ENCODE measurements around the gene PLCZ1.
"Not testable (repeated sequence)": the region's sequence is repeated elsewhere in the genome, so short reads cannot be mapped to it uniquely, and the experiment has no call there.

PLCZ1 gene, protein sequence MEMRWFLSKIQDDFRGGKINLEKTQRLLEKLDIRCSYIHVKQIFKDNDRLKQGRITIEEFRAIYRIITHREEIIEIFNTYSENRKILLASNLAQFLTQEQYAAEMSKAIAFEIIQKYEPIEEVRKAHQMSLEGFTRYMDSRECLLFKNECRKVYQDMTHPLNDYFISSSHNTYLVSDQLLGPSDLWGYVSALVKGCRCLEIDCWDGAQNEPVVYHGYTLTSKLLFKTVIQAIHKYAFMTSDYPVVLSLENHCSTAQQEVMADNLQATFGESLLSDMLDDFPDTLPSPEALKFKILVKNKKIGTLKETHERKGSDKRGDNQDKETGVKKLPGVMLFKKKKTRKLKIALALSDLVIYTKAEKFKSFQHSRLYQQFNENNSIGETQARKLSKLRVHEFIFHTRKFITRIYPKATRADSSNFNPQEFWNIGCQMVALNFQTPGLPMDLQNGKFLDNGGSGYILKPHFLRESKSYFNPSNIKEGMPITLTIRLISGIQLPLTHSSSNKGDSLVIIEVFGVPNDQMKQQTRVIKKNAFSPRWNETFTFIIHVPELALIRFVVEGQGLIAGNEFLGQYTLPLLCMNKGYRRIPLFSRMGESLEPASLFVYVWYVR

DNA sequence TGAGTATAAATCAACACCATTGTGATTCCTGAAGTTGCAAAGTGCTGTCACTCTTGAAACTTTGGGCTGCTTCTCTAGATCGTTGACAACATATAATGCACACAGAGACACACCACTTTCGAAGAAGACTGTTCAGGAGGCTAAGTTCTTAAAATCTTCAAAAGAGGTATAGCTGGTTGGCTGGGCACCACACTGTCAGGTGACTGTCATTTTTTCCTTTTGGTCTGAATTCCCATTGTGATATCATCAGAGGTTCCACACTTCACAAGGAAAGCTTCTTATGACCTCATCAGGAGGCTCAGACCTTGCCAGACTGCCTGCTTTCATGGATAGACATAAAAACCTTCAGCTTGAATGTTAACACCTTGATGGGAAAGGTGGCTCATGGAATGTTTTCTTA lies at the start of gene PLCZ1, which contains the start of gene CAPZA3:
PLCZ1 (minus strand) TSS at position 194 of the 400 bp plus-strand sequence. CDS start 641 bp downstream, outside the sequence.
CAPZA3 (plus strand) TSS at position 301 of the 400 bp plus-strand sequence. CDS start 150 bp downstream, outside the sequence.
- DNase-seq, result no peak

GRCh38 chr12:18785465-18785864 lies 47.7 kb upstream of the PLCZ1 start:
- not testable (repeated sequence) for DNase-seq

DNA sequence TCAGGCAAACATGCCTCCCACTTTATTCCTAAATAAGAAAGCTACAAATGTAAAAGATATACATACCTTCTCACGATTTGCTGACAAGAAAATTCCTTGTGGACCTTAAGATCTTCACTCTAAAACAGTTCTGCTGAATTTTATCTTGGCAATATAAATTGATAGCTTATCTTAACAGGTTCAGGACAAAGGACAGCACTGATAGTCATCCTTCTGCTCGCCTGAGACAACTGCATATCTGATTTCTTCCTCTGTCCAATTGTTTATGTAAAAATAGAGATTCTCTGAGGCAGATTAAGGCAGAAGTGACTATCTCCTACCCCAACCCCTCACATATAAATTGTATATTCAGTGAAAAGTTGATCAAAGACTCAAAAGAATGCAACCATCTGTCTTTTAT lies 45.0 kb upstream of the PLCZ1 start:
- no peak for DNase-seq

DNA sequence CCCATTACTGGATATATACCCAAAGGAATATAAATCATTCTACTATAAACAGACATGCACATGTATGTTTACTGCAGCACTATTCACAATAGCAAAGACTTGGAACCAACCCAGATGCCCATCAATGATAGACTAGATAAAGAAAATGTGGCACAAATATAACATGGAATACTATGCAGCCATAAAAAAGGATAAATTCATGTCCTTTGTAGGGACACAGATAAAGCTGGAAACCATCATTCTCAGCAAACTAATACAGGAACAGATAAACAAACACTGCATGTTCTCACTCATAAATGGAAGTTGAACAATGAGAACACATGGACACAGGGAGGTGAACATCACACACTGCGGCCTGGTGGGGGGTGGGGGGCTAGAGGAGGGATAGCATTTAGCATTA lies 28.7 kb upstream of the PLCZ1 start:
- not testable (repeated sequence) for DNase-seq

- no peak for DNase-seq
These were observed 17.5 kb upstream of the PLCZ1 start for GRCh38 chr12:18755341-18755740.

DNA sequence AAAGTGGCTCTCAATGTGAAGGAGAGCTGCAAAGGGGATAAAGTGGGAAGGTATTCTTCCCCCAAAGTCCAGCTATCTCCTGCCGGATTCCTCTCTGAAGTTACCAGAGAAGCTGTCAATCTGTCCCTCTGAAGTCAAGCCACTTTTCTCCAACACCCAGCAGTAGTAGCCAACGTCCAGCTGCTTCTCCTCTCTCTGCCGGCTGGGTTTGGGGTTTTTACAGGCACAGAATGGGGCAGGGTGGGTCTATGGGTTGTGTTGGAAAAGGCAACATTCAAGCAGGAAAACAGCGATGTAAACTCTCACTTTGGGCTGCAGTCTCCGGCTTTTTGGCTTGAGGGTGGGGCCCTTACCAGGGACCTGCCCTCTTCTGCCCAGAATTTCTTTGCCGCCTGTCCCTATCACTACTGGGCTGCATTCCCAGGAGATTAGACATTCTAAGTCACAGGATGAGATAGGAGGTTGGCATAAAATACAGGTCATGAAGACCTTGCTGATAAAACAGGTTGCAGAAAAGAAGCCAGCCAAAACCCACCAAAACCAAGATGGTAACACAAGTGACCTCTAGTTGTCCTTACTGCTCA lies 16.4 kb upstream of the PLCZ1 start:
- no peak for DNase-seq

DNA sequence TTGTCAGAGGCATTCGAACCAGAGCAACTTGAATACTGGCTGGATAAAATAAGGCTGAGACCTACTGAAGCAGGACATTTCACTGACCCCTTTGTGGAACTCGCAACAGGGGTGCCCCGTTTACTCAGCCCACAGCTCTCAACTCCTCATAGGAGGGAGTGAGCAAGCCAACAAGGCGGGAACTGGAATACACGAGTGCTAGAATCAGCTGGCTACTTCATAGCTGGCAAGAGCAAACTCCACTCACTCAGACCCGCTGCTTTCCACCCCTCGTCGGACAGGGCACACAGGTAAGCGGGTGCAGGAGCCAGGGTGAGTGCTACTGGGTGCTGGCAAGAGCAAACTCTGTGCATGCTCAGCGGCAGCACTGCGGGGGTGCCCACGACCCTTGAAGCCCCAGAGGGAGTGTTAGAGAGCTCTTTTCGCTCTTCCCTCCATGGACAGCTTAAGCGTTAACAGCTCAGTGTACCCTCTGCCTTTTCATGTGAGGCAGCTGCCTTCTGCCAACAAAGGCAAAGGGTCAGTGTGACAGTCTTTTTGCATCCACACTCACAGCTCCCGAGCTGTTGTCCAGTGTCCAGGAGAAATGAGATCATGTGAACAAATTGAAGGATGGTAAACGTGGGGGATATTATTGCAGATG lies 15.8 kb upstream of the PLCZ1 start:
- DNase-seq, result no peak

GRCh38 chr12:18752947-18753346 lies 15.1 kb upstream of the PLCZ1 start:
- no peak for DNase-seq

- DNase-seq, result no peak
These were observed 14.6 kb upstream of the PLCZ1 start for GRCh38 chr12:18752280-18752920.

DNA sequence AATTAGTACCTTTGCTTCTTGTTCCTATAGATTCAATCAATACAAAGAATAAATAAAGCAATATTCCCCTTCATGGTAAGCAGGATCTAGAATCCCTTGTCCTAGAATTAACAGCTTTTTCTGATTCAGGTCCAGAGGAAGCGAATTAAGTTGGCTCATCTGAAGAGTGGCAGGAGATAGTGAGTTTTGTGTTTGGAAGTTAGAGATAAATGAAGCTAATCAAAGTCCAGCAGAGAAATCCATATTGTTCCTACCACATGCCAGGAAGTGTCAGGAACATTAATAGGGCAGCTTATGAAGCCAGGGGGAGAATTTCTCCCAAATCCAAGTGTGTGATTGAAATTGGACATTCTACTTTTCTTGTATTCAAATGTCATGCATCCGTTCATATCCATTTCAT lies 14.1 kb upstream of the PLCZ1 start:
- no peak for DNase-seq

DNA sequence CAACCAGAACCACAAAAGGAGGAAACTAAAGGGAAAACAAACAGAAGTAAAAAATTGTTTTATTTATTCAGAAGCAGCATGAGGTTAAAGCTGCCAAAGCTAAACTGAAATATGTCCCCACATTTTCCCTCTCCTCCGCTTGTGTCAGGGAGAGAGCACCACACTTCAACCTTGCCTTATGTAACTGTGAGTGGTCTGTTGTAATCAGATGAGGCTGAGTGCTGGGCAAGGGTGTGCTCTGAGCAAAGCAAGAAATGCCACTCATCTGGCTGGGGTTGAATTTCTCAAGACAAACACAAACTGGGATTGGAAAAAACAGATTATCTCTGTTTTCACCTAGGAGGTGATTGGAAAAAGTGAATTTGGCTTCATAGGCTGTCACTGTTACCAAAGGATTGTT lies 12.3 kb upstream of the PLCZ1 start:
- DNase-seq, result no peak

GRCh38 chr12:18749386-18749957 lies 11.7 kb upstream of the PLCZ1 start:
- DNase-seq, result no peak

DNA sequence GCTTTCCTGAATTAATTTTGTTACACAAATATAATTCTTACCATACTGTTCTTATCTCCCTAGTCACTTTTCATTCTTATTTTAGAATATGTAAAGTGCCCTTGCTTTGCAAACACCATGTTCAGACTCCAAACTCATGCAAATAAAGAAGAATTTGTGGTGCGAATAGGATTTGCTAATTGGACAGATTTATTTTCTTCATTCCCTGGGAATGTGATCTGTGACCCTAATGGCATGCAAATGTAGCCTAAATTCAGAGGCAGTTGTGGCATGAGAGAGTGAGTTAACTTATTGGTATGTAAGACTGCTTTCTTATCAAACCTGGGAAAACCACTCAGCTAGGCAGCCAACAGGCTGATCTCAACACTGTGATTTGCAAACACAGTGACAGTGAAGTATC lies 10.1 kb upstream of the PLCZ1 start:
- no peak for DNase-seq

DNA sequence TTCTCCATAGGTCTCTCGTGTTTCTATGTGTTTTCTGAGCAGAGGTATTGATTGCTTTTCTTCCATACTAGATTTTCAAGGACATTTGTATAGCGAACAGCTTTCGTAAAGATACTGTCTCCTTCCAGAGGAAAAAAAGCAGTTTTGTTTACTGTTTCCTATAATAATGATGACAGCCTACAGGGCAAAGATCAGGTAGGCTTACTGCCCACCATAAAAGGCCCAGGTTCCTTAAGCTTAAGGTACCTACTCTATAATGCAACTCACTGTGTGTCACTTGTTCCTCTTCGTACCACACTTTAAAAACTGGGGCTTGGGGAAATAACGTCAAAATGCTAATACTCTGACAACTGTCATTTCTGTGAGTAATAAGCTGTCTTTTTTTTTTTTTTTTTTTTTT lies 6.7 kb downstream of the PLCZ1 start:
- DNase-seq, result no peak

- DNase-seq, result no peak
These were observed 14.1 kb downstream of the PLCZ1 start for GRCh38 chr12:18723752-18724151.

DNA sequence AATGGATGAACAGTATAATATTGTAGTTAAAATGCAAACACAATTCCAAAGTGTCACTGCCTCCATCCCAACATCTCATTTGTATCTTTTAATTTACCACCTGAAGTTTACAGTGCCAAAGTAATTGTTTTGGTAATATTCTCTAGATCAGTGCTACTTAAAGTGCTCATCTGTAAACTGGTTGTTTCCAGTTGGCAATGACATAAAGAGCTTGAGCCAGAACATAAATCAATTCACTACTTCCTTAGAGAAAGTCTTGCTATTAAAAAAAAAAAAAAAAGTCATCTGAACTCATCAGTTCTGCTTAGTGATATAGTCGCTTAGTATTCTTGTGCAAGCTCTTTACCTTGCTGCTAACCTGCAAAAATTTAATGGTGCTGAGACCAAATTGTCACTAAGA lies 16.4 kb downstream of the PLCZ1 start:
- DNase-seq, result no peak

DNA sequence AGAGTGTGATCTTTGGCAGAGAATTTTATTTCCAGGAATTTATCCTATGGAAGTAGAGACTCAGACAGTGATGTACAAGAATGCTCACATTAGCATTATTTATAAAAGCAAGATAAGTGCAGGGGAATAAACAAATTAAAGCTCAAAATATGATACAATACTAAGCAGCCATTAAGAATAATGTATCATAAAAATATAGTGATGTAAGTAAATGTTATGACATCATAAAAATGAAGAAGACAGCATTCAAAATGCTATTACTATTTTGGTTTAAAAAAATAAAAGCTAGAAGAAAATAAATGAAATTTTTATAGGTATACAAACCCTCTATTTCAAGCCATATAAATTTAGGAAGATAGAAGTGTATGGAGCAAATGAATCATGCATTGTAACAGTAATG lies 17.1 kb downstream of the PLCZ1 start:
- DNase-seq, result no peak

DNA sequence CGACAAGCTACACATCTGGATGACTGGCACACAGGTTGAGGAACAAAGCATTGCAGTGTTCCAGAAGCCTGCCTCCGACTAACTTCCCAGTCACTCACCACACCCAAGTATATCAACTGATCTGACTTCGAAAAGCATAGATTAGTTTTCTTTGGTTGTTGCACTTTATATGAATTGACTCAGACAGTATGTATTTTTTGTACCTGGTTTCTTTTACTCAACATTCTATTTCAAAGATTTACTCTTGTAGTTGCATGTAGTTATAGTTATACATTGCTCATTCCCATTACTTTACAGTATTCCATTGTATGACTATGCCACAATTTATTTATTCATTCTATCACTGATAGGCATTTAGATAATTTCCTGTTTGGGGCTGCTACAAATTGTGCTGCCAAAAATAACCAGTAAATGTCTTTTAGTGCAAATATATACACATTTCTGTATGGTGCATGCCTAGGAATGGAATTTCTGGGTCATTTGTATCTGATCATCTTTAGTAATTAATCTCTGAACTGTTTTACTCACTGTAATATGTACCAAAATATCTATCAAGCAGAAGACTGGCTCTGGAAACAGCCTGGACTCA lies 17.8 kb downstream of the PLCZ1 start:
- no peak for DNase-seq

DNA sequence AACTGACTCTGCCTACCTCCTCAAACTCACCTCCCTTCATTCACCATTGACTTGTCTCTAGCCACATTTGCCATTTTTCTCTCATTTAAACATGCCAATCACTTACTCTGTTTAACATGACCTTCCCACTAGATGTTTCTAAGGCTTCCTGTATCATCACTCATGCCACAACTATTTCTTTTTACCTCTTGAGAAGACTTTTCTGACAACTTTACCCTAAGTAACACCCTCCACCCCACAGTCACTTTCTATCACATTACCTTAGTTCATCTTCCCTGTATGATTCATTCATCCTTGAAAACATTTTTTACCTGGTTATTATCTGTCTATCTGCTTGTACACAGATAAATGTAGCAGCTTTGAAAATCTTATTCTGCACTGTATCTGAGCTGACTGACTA lies 19.4 kb downstream of the PLCZ1 start:
- no peak for DNase-seq

DNA sequence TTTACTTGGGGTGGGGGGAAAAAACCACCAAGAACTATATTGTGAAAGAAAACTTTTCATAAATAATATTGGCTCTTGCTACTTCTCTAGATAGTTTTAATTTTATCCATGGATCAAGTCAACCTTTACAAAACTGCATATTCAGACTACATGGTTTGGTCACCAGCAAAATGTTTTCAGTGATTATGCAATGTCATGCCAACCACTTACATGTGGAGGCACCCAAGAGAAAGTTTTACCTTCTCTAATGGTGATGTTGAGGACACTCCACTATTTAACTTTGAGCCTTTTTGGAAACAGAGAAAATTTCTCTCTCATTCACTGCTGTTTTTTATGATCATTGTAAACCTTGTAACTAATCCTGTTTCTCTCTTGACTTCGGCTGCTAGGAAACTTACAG lies 21.6 kb downstream of the PLCZ1 start:
- DNase-seq, result no peak

DNA sequence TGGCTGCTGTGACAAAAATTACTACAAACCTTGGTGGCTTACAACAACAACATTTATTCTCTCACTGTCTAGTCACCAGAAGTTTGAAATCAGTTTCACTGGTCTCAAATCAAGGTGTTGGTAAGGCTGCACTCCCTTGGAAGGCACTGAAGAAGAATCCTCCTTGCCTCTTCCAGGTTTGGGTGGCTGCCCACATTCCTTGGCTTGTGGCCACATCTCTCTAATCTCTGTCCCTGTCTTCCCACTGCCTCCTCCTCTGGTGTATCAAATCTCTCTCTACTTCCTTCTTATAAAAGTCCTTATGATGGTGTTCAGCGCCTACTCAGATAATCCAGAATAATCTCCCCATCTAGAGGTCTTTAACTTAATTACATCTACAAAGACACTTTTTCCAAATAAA lies 31.0 kb downstream of the PLCZ1 start:
- DNase-seq, result no peak

- no peak for DNase-seq
These were observed 33.9 kb downstream of the PLCZ1 start for GRCh38 chr12:18703911-18704310.

Measured in RPMI8226 (cell line).